ENCODE data around the gene CSPG4. TPM values are rescaled to one million over a fixed set of nuclear protein-coding genes. Genes with fewer than 3 reads are reported as not detected.

Gene CSPG4
- total RNA-seq, 1 experiment from 2014 or later = 17.5 TPM

DNA sequence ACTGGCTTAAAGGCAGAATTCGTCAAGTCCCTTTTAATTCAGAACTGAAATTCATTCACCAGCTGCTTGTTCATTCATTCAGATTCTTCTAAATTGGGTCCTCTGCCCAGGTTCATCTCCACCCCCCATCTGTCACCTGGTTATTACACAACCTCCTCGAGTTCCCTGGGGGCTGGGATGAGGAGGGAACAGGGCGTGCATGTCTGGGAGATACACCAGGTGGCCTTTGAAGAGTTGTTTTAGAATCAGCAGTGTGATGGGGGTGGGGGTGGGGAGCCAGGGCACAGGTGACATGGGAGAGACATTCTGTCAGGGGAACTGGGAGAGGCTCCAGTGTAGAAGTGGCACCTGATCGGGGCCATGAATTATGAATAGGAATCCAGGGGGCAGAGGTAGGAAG, 56.7 kb downstream of the CSPG4 start:
- no peak overlapping the region for H3K4me3 ChIP-seq (ENCODE audit: low read depth in 2 of 2, low read length in 2 of 2)
- no peak overlapping the region for H3K27ac ChIP-seq (ENCODE audit: low read length)
- DNase-seq (ENCODE audit: low read depth, low spot score) (no peak), ATAC-seq (no peak)
- H3K27me3 ChIP-seq (ENCODE audit: control insufficient read depth, insufficient read depth, low read length) = no peaks in the 10 kb centered on the region
- TF ChIP-seq SIN3A (IDR thresholded peaks at IDR 0.05; ENCODE audit: borderline replicate concordance, insufficient read depth, low read depth, low read length) (no peak), POLR2AphosphoS5 (IDR thresholded peaks at IDR 0.05; ENCODE audit: low read depth, low read length) (no peak), TCF7L2 (IDR thresholded peaks at IDR 0.05; ENCODE audit: low read depth, low read length) (no peak)
- TF ChIP-seq, protein P1, sequence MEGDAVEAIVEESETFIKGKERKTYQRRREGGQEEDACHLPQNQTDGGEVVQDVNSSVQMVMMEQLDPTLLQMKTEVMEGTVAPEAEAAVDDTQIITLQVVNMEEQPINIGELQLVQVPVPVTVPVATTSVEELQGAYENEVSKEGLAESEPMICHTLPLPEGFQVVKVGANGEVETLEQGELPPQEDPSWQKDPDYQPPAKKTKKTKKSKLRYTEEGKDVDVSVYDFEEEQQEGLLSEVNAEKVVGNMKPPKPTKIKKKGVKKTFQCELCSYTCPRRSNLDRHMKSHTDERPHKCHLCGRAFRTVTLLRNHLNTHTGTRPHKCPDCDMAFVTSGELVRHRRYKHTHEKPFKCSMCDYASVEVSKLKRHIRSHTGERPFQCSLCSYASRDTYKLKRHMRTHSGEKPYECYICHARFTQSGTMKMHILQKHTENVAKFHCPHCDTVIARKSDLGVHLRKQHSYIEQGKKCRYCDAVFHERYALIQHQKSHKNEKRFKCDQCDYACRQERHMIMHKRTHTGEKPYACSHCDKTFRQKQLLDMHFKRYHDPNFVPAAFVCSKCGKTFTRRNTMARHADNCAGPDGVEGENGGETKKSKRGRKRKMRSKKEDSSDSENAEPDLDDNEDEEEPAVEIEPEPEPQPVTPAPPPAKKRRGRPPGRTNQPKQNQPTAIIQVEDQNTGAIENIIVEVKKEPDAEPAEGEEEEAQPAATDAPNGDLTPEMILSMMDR (IDR thresholded peaks at IDR 0.05) = no peak
- TF ChIP-seq, protein P2, sequence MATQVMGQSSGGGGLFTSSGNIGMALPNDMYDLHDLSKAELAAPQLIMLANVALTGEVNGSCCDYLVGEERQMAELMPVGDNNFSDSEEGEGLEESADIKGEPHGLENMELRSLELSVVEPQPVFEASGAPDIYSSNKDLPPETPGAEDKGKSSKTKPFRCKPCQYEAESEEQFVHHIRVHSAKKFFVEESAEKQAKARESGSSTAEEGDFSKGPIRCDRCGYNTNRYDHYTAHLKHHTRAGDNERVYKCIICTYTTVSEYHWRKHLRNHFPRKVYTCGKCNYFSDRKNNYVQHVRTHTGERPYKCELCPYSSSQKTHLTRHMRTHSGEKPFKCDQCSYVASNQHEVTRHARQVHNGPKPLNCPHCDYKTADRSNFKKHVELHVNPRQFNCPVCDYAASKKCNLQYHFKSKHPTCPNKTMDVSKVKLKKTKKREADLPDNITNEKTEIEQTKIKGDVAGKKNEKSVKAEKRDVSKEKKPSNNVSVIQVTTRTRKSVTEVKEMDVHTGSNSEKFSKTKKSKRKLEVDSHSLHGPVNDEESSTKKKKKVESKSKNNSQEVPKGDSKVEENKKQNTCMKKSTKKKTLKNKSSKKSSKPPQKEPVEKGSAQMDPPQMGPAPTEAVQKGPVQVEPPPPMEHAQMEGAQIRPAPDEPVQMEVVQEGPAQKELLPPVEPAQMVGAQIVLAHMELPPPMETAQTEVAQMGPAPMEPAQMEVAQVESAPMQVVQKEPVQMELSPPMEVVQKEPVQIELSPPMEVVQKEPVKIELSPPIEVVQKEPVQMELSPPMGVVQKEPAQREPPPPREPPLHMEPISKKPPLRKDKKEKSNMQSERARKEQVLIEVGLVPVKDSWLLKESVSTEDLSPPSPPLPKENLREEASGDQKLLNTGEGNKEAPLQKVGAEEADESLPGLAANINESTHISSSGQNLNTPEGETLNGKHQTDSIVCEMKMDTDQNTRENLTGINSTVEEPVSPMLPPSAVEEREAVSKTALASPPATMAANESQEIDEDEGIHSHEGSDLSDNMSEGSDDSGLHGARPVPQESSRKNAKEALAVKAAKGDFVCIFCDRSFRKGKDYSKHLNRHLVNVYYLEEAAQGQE (IDR thresholded peaks at IDR 0.05; ENCODE audit: insufficient read depth in 1 of 2, low read depth in 2 of 2, low read length in 1 of 2) = no peak
- intact Hi-C loops (cut with micrococcal nuclease; ENCODE audit: unreplicated experiment) = no loop called here
- no TSS peak for BruUV-seq (replicated peaks)
- POLR2A ChIA-PET = no interaction called here
- H3K4me1 ChIP-seq (ENCODE audit: control insufficient read depth, insufficient read depth, low read length) = peaks cover 14% of the 10 kb centered on the region
- no peaks in the 10 kb centered on the region for H3K9me3 ChIP-seq (ENCODE audit: control insufficient read depth, insufficient read depth, low read depth, low read length)
- CTCF ChIA-PET = no interaction called here
- H3K36me3 ChIP-seq (ENCODE audit: control insufficient read depth, insufficient read depth, low read length) = no peaks in the 10 kb centered on the region
- in situ Hi-C loops (cut with HindIII; ENCODE audit: low pct_unique_long_range_greater_than_20kb, low sequenced_read_pairs) = no loop called here

GRCh38 chr15:75654201-75654907, 58.3 kb downstream of the CSPG4 start:
- Histone ChIP-seq H3K27ac (ENCODE audit: low read length) (no peak overlapping the region), H3K4me3 (ENCODE audit: low read depth in 2 of 2, low read length in 2 of 2) (no peak overlapping the region), H3K27me3 (ENCODE audit: control insufficient read depth, insufficient read depth, low read length) (no peaks in the 10 kb centered on the region), H3K9me3 (ENCODE audit: control insufficient read depth, insufficient read depth, low read depth, low read length) (no peaks in the 10 kb centered on the region), H3K36me3 (ENCODE audit: control insufficient read depth, insufficient read depth, low read length) (no peaks in the 10 kb centered on the region), H3K4me1 (ENCODE audit: control insufficient read depth, insufficient read depth, low read length) (peaks cover 23% of the 10 kb centered on the region)
- intact Hi-C loops (cut with micrococcal nuclease; ENCODE audit: unreplicated experiment) = no loop called here
- no TSS peak for BruUV-seq (replicated peaks)
- in situ Hi-C loops (cut with HindIII; ENCODE audit: low pct_unique_long_range_greater_than_20kb, low sequenced_read_pairs) = no loop called here
- TF ChIP-seq, protein P2 (IDR thresholded peaks at IDR 0.05; ENCODE audit: insufficient read depth in 1 of 2, low read depth in 2 of 2, low read length in 1 of 2) = no peak
- TF ChIP-seq POLR2AphosphoS5 (IDR thresholded peaks at IDR 0.05; ENCODE audit: low read depth, low read length) = no peak
- no peak for TF ChIP-seq TCF7L2 (IDR thresholded peaks at IDR 0.05; ENCODE audit: low read depth, low read length)
- TF ChIP-seq, protein P1 (IDR thresholded peaks at IDR 0.05) = no peak
- no peak for TF ChIP-seq SIN3A (IDR thresholded peaks at IDR 0.05; ENCODE audit: borderline replicate concordance, insufficient read depth, low read depth, low read length)
- ChIA-PET CTCF (no interaction called here), POLR2A (no interaction called here)
- DNase-seq (ENCODE audit: low read depth, low spot score) (no peak), ATAC-seq (no peak)

All from Panc1 (cell line).